ENCODE data around the gene MAL.

Gene MAL

DNA sequence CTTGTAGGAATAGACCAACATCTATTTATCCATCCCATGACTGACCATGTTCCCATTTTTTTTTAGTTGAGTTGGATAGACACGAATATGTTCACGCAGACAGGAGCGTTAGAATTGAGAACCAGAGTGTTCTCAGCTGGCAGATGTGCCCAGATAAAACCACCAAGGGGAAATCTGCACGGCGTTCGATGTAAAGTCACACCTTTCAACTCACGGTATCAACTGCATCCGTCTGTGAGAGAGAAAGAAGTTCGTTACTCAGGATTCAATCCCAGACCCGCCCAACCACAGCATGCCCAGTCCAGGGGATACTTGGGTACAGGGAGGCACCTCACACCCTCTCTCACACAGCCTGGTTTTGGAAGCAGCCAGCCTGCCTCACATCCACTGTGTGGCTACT lies 26.1 kb downstream of the MAL start:
- TF ChIP-seq, protein P1, sequence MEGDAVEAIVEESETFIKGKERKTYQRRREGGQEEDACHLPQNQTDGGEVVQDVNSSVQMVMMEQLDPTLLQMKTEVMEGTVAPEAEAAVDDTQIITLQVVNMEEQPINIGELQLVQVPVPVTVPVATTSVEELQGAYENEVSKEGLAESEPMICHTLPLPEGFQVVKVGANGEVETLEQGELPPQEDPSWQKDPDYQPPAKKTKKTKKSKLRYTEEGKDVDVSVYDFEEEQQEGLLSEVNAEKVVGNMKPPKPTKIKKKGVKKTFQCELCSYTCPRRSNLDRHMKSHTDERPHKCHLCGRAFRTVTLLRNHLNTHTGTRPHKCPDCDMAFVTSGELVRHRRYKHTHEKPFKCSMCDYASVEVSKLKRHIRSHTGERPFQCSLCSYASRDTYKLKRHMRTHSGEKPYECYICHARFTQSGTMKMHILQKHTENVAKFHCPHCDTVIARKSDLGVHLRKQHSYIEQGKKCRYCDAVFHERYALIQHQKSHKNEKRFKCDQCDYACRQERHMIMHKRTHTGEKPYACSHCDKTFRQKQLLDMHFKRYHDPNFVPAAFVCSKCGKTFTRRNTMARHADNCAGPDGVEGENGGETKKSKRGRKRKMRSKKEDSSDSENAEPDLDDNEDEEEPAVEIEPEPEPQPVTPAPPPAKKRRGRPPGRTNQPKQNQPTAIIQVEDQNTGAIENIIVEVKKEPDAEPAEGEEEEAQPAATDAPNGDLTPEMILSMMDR (IDR thresholded peaks at IDR 0.05; ENCODE audit: low read depth, low read length): no peak
- no peak for DNase-seq (ENCODE audit: extremely low read depth, low read depth)

DNA sequence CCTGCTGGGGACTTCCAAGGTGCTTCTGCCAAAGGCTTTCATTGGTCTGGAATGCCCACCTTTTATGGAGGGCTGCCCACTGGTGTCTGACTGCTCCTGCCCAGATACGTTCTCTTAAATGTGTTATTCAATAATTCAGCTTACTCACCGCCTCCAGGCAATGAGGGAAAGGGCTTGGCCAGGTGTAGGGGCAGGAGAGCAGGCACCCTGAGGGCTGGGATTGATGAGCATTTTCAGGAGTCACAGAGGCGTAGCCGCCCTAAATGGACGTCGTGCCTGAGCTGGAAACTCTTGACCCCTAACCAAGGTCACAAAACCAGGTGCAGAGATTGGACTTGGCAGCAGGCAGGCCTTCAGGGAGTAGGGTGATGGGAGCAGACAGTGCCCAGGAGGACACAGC lies 26.8 kb downstream of the MAL start:
- DNase-seq (ENCODE audit: extremely low read depth, low read depth): no peak
- TF ChIP-seq, protein P1 (IDR thresholded peaks at IDR 0.05; ENCODE audit: low read depth, low read length): no peak

DNA sequence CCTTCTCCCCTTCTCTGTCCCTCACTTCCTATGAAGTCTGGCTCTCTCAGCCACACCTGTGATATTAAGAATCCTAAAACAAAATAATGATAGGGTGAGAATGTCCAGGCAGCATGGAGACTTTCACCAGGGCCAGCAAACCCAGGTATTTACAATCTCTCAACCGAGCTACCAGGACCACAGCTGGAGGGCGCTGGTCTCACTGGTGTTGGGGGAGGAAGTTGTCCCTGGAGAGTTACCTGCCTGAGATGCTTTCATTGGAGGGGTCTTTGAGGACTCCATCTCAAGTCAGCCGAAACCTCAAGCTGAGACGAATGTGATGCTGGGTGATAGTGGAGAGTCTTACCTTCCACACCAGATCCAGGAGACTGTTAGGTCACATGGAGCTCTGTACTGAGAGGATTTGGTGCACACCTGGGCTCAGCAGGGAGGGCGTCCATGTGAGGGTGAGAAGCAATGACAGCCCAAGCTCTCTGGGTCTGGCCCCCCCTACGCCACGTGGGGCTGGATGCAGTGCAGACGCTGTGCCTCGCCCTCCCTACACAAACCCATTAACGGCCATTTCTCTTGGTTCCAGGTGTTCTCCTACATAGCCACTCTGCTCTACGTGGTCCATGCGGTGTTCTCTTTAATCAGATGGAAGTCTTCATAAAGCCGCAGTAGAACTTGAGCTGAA lies 27.4 kb downstream of the MAL start:
- TF ChIP-seq, protein P1 (IDR thresholded peaks at IDR 0.05; ENCODE audit: low read depth, low read length): no peak
- no peak for DNase-seq (ENCODE audit: extremely low read depth, low read depth)

DNA sequence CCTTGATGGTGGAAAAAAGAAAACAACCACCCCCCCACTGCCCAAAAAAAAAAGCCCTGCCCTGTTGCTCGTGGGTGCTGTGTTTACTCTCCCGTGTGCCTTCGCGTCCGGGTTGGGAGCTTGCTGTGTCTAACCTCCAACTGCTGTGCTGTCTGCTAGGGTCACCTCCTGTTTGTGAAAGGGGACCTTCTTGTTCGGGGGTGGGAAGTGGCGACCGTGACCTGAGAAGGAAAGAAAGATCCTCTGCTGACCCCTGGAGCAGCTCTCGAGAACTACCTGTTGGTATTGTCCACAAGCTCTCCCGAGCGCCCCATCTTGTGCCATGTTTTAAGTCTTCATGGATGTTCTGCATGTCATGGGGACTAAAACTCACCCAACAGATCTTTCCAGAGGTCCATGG lies 28.0 kb downstream of the MAL start:
- TF ChIP-seq, protein P1 (IDR thresholded peaks at IDR 0.05; ENCODE audit: low read depth, low read length): no peak
- DNase-seq (ENCODE audit: extremely low read depth, low read depth): no peak

DNA sequence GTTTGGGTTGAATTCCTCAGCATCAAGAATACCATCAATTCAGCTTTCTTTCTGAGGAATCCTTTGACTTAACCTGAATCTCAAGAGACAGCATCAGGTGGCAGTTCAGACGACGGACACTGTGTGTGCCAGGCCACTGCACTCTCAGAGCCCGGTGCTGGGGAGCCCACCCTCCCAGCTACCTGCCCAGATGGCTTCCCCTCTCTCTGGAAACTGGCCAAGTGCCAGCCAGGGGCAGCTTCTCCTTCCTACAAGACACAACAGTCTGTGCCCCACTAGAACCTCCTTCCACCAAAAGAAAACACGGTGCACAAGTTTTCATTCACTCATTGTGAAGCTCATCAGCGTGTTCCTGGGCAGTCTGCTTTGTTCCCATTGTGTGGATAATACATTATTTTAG lies 28.5 kb downstream of the MAL start:
- TF ChIP-seq, protein P1 (IDR thresholded peaks at IDR 0.05; ENCODE audit: low read depth, low read length): no peak
- no peak for DNase-seq (ENCODE audit: extremely low read depth, low read depth)

DNA sequence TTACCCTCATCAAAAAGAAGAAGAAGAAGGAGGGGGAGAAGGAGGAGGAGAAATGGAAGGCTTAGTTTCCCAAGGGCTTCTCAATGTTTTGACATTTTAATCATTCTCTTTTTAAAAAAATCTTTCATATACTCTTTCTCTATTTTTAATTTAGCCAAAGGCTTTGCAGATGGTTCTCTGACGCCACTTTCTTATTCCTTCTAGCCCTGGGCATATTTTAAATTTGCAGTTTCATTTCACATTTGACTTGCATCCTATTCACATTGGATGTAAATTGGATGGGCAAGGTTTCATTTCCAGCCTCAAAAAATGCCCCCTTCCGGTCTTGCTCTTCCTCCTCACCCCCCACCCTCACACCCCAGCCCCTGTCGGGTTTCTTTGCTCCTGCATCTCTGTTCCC lies 29.8 kb downstream of the MAL start:
- TF ChIP-seq, protein P1 (IDR thresholded peaks at IDR 0.05; ENCODE audit: low read depth, low read length): no peak
- DNase-seq (ENCODE audit: extremely low read depth, low read depth): no peak

DNA sequence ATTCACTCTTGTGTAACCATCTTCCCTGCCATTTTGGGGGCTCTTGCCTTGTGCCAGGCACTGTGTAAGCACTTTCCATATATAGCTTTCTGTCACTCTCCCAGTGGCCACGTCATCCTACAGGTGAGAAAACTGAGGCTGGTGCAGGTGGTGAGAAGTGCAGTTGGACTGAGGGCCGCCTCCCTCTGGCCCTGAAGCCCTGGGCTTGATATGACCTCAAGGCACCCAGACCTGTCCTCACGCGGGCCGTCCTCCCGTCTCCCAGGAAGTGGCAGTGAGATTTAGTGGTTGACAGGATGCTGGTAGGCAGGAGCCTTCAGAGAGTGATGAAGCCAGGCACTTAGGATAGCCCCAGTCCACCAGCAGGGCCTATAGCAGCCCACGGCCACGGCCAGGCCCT lies 30.5 kb downstream of the MAL start:
- DNase-seq (ENCODE audit: extremely low read depth, low read depth): no peak
- TF ChIP-seq, protein P1 (IDR thresholded peaks at IDR 0.05; ENCODE audit: low read depth, low read length): no peak
